OCI-LY7 (cell line): ENCODE data around the gene UVRAG. TPM values are rescaled to one million over a fixed set of nuclear protein-coding genes. Genes with fewer than 3 reads are reported as not detected.

Experiments used
- BruUV-seq: library from RNA; stranded (reverse); fragments of 400-500 nt; replicated peaks from 2 replicates; lab custom pipeline; 2021; lab: Mats Ljungman, UMichigan
- CTCF ChIA-PET: fragments of 300-600 bp; sonication (Branson Sonifier 250); formaldehyde crosslinking; loops from one replicate; lab custom pipeline; 2022; ENCODE audit warnings: antibody characterized with exemption; ENCODE audit not compliant: unreplicated experiment; lab: Charles Lee
- POLR2A ChIA-PET: fragments of 300-600 bp; sonication (Branson Sonifier 250); formaldehyde crosslinking; loops from one replicate; lab custom pipeline; 2022; ENCODE audit warnings: antibody characterized with exemption; lab: Charles Lee
- DNase-seq: peaks from one replicate; pipeline ENCODE4 v3.0.0-alpha.2; 2015; ENCODE audit warnings: low spot score
- H2AFZ ChIP-seq: fragments of 200-600 bp; sonication (generic), shearing (Covaris generic); 2 replicates; pipeline ENCODE4 v1.6.1; 2014; ENCODE audit warnings: mild to moderate bottlenecking, antibody characterized with exemption, low read length, moderate library complexity
- H3K27ac ChIP-seq: fragments of 200-600 bp; sonication (generic); 2 replicates; pipeline ENCODE4 v1.5.1; 2014; ENCODE audit warnings: mixed run types, low read depth, mild to moderate bottlenecking, moderate library complexity, low read length, inconsistent platforms; ENCODE audit not compliant: poor library complexity, severe bottlenecking
- H3K36me3 ChIP-seq: fragments of 200-600 bp; sonication (generic); 2 replicates; pipeline ENCODE4 v1.6.1; 2014; ENCODE audit warnings: mild to moderate bottlenecking, antibody characterized with exemption, low read length, moderate library complexity, mixed read lengths; ENCODE audit not compliant: insufficient read depth
- H3K4me1 ChIP-seq: fragments of 200-600 bp; sonication (generic); 2 replicates; pipeline ENCODE4 v1.5.1; 2014; ENCODE audit warnings: mild to moderate bottlenecking, low read length; ENCODE audit not compliant: insufficient read depth, poor library complexity, severe bottlenecking
- H3K4me2 ChIP-seq: fragments of 200-600 bp; sonication (generic); 2 replicates; pipeline ENCODE4 v1.6.1; 2014; ENCODE audit warnings: mild to moderate bottlenecking, low read length
- H3K4me3 ChIP-seq: fragments of 200-600 bp; sonication (generic); 2 replicates; pipeline ENCODE4 v1.5.1; 2014; ENCODE audit warnings: mild to moderate bottlenecking, low read depth, low read length; ENCODE audit not compliant: poor library complexity, severe bottlenecking
- H3K79me2 ChIP-seq: fragments of 200-600 bp; sonication (generic); 2 replicates; pipeline ENCODE4 v1.6.1; 2016; ENCODE audit warnings: low read depth, mild to moderate bottlenecking, low read length, moderate library complexity, mixed read lengths; ENCODE audit not compliant: insufficient read depth
- H3K9me2 ChIP-seq: fragments of 200-600 bp; sonication (generic); 2 replicates; pipeline ENCODE4 v1.6.1; 2016; ENCODE audit warnings: mild to moderate bottlenecking, low read length, mixed read lengths; ENCODE audit not compliant: insufficient read depth
- H3K9me3 ChIP-seq: fragments of 200-600 bp; sonication (generic); 2 replicates; pipeline ENCODE4 v1.6.1; 2014; ENCODE audit warnings: mild to moderate bottlenecking, mixed run types, low read length, mixed read lengths
- H4K20me1 ChIP-seq: fragments of 200-600 bp; sonication (generic); 2 replicates; pipeline ENCODE4 v1.6.1; 2014; ENCODE audit warnings: mild to moderate bottlenecking, antibody characterized with exemption, low read length, moderate library complexity, mixed read lengths; ENCODE audit not compliant: insufficient read depth
- CTCF ChIP-seq: fragments of 200-600 bp; sonication (generic); conservative IDR thresholded peaks from 2 replicates; pipeline ENCODE4 v1.5.1; 2014; ENCODE audit warnings: mild to moderate bottlenecking, antibody characterized with exemption, low read length, moderate library complexity, mixed read lengths
- EZH2phosphoT487 ChIP-seq: fragments of 200-600 bp; sonication (generic); IDR thresholded peaks from 2 replicates; pipeline ENCODE4 v1.6.1; 2018; ENCODE audit warnings: low read depth, borderline replicate concordance, mild to moderate bottlenecking, mixed run types, antibody characterized with exemption, low read length, moderate library complexity, mixed read lengths
- intact Hi-C: fragments of 100-400 bp; cut with micrococcal nuclease; formaldehyde crosslinking; loops from one replicate; pipeline ENCODE4 v1.10.0; 2022; ENCODE audit not compliant: unreplicated experiment
- total RNA-seq, 2 experiments: library from RNA; depleted of rRNA in 1 of 2; stranded (reverse); fragments of >200 nt in 1 of 2; shearing (Covaris generic) in 1 of 2; gene quantifications; 2 replicates each; pipeline ENCODE4 v1.2.3, GENCODE V29; 2014 to 2022

The UVRAG gene
- total RNA-seq, 2 experiments from 2014 or later, result 43.7 to 73.3 TPM

GRCh38 chr11:75778962-75779361 lies 36.0 kb upstream of the UVRAG start:
- BruUV-seq, result no TSS peak
- no peaks in the 10 kb centered on the region for H4K20me1 ChIP-seq
- no peak overlapping the region for H3K4me2 ChIP-seq

DNA sequence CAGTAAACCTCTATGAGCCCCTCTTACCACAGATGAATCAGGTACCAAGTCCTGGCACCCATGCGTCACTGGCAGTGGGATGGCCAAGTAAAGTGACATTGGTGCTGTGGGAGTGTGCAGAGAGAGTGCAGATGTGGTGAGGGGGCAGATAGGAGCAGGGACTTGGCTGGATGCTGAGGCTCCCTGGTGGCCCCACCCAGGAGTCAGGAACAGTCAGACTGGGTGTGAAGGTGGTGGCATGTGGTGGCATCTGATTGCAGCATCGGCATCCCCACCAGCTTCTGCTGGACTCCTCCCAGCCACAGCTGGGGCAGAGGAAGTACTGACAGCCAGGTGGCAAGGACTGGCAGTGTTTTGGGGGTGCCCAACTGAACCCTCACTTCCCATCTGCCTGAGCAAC lies 35.0 kb upstream of the UVRAG start:
- no peak overlapping the region for H2AFZ ChIP-seq
- intact Hi-C loops, result no loop called here
- CTCF ChIA-PET, result interaction anchor here (0.5 kb wide), 1 partner anchor 17 kb away, joined by 4 read pairs; no protein-coding TSS in a partner anchor
- H3K4me3 ChIP-seq, result no peak overlapping the region
- no peaks in the 10 kb centered on the region for H3K9me2 ChIP-seq
- TF ChIP-seq CTCF, result no peak
- no peak for DNase-seq
- no peaks in the 10 kb centered on the region for H3K9me3 ChIP-seq
- POLR2A ChIA-PET, result no interaction called here
- H3K79me2 ChIP-seq, result no peaks in the 10 kb centered on the region
- BruUV-seq, result no TSS peak
- H3K4me1 ChIP-seq, result peaks cover 9% of the 10 kb centered on the region
- no peak overlapping the region for H3K27ac ChIP-seq
- no peak overlapping the region for H3K4me2 ChIP-seq
- H4K20me1 ChIP-seq, result no peaks in the 10 kb centered on the region
- H3K36me3 ChIP-seq, result no peaks in the 10 kb centered on the region

More at GRCh38 chr11:75778962-75779361, 36.0 kb upstream of the UVRAG start:
- ChIA-PET CTCF (no interaction called here), POLR2A (interaction anchor here (0.7 kb wide), 1 partner anchor 39 kb away, joined by 4 read pairs; no protein-coding TSS in a partner anchor)
- H3K27ac ChIP-seq, result no peak overlapping the region
- H3K4me3 ChIP-seq, result no peak overlapping the region
- TF ChIP-seq CTCF, result no peak
- TF ChIP-seq EZH2phosphoT487, result no peak
- no peaks in the 10 kb centered on the region for H3K79me2 ChIP-seq
- no peak for DNase-seq
- H3K9me2 ChIP-seq, result no peaks in the 10 kb centered on the region
- no peak overlapping the region for H2AFZ ChIP-seq
- peaks cover 19% of the 10 kb centered on the region for H3K4me1 ChIP-seq
- no peaks in the 10 kb centered on the region for H3K36me3 ChIP-seq
- H3K9me3 ChIP-seq, result no peaks in the 10 kb centered on the region
- intact Hi-C loops, result no loop called here

GRCh38 chr11:75780888-75781287 lies 34.1 kb upstream of the UVRAG start:
- Histone ChIP-seq H2AFZ (no peak overlapping the region), H3K27ac (no peak overlapping the region), H3K79me2 (no peaks in the 10 kb centered on the region), H4K20me1 (no peaks in the 10 kb centered on the region), H3K4me3 (no peak overlapping the region), H3K4me1 (peaks cover 5% of the 10 kb centered on the region), H3K4me2 (no peak overlapping the region), H3K9me2 (no peaks in the 10 kb centered on the region), H3K36me3 (no peaks in the 10 kb centered on the region), H3K9me3 (no peaks in the 10 kb centered on the region)
- no peak for DNase-seq
- no TSS peak for BruUV-seq
- TF ChIP-seq EZH2phosphoT487 (no peak), CTCF (no peak)
- intact Hi-C loops, result no loop called here
- CTCF ChIA-PET, result no interaction called here
- POLR2A ChIA-PET, result interaction anchor here (1.4 kb wide), 1 partner anchor 33 kb away, joined by 3 read pairs; no protein-coding TSS in a partner anchor
